Heart left ventricle (tissue), 16 donors: ENCODE results near the gene LRP2BP. TPM values are rescaled to one million over a fixed set of nuclear protein-coding genes. Genes with fewer than 3 reads are reported as not detected.

Source experiments
- ATAC-seq, 4 donors: fragments of 200-7000 bp; cut with Tn5 transposase; one replicate each; pipeline ENCODE4 v1.9.1; 2020 to 2022; ENCODE audit warnings: moderate library complexity in 4 of 4, mild to moderate bottlenecking in 3 of 4, moderate number of reproducible peaks in 1 of 4
- DNase-seq, 5 donors: peaks; one replicate each; pipeline ENCODE4 v3.0.0-alpha.2; 2020
- H3K27ac ChIP-seq, 12 donors: fragments of 200-600 bp; sonication (generic) in 4 of 12; one replicate each; pipeline versions ENCODE4 v1.5.0 to v1.8.0; 2016 to 2022; ENCODE audit warnings: mild to moderate bottlenecking in 2 of 12
- H3K27me3 ChIP-seq, 9 donors: fragments of 200-600 bp; sonication (generic) in 2 of 9; one replicate each; pipeline versions ENCODE4 v1.5.1 to v1.8.0; 2016 to 2022; ENCODE audit warnings: mild to moderate bottlenecking in 3 of 9
- H3K36me3 ChIP-seq, 9 donors: fragments of 200-600 bp; sonication (generic) in 2 of 9; one replicate each; pipeline versions ENCODE4 v1.5.0 to v1.8.0; 2018 to 2022; ENCODE audit warnings: mild to moderate bottlenecking in 2 of 9
- H3K4me1 ChIP-seq, 12 donors: fragments of 200-600 bp; sonication (generic) in 4 of 12; one replicate each; pipeline versions ENCODE4 v1.5.0 to v1.8.0; 2016 to 2022; ENCODE audit warnings: mild to moderate bottlenecking in 3 of 12
- H3K4me3 ChIP-seq, 12 donors: fragments of 200-600 bp; sonication (generic) in 4 of 12; one replicate each; pipeline versions ENCODE4 v1.5.0 to v1.8.0; 2017 to 2022; ENCODE audit warnings: mild to moderate bottlenecking in 9 of 12, moderate library complexity in 4 of 12
- H3K9me3 ChIP-seq, 12 donors: fragments of 200-600 bp; sonication (generic) in 4 of 12; one replicate each; pipeline versions ENCODE4 v1.5.0 to v1.8.0; 2016 to 2022; ENCODE audit warnings: mild to moderate bottlenecking in 1 of 12
- CTCF ChIP-seq, 12 donors: fragments of 200-600 bp; sonication (generic) in 4 of 12; IDR thresholded peaks; one replicate each; pipeline versions ENCODE4 v1.5.0 to v1.8.0; 2018 to 2022; ENCODE audit warnings: antibody characterized with exemption in 12 of 12, mild to moderate bottlenecking in 5 of 12
- POLR2A ChIP-seq, 2 donors: fragments of 450-650 bp; IDR thresholded peaks; one replicate each; pipeline ENCODE4 v1.6.1; 2017; ENCODE audit warnings: antibody characterized with exemption in 2 of 2, mild to moderate bottlenecking in 2 of 2, moderate library complexity in 2 of 2
- WGBS, 4 donors: extraction: QIAGEN DNeasy Blood & Tissue Kit in 2 of 4; methylation state at CpG; one replicate each; pipeline versions ENCODE4 v1.1.5 to v1.1.7; 2013 to 2018; 5-methylcytosine and 5-hydroxymethylcytosine counted together
- intact Hi-C, 10 donors: fragments of 100-400 bp; cut with DNase I; formaldehyde crosslinking; loops; one replicate each; pipeline versions ENCODE4 v1.11.1 to v1.14.2; 2022
- polyA plus RNA-seq, 2 donors: library from polyadenylated mRNA; stranded (reverse); fragments of 200-250 nt; gene quantifications; one replicate each; pipeline ENCODE4 v1.2.3, GENCODE V29; 2013
- total RNA-seq, 9 donors: library from RNA; depleted of rRNA in 2 of 9; stranded (reverse); fragments of >200 nt in 2 of 9; fragmentation: NEBNext Ultra II Directional in 3 of 9; extraction: Animal tissue kit (Norgen Biotek cat#: 25700) in 3 of 9; gene quantifications; one replicate each; pipeline versions ENCODE4 v1.1.0 to v1.2.4, GENCODE V29; 2016 to 2023
- donor health status: ischemic (EF 13 %, LVEDD 7.1; RV severe dilation, severe dysfunction).
- donor health status: healthy with polysubstance abuse.
- donor health status: DM: no; HTN: yes; CAD: no.
- donor health status: DM: no; HTN: no; CAD: no.
- donor health status: ischemic (EF 25% LVEDD 6.9; RV normal size, moderate dysfunction).
- donor health status: ischemic (EF 25% LVEDD 5.7; RV mildly dilated, moderate dysfunction).
- donor health status: healthy.
- donor health status: DM: yes; HTN: yes; CAD: no.
- donor health status: ischemic (EF 35%, LVEDD 5.7; RV mildly dilated, moderate dysfunction).
- donor health status: nonischemic (EF 11% LVEDD 7.7; RV severe dilation, severe dysfunction).
- donor health status: DM: yes; HTN: yes; CAD: no.
- donor health status: PGD.
- donor health status: ischemic (EF 29% LVEDD 5.4; RV normal size, mild dysfunction).
- donor health status: nonischemic (EF 23%, LVEDD 6.1; RV moderate dilation, normal function).

The LRP2BP gene
- total and polyA plus RNA-seq, 11 donors = 0.62 to 3.5 (median 1.3) TPM

- H3K4me1 ChIP-seq = peaks cover 0 to 20% (median 16%) of the 10 kb centered on the region in 12 donors
- no peak for TF ChIP-seq CTCF (IDR thresholded peaks at IDR 0.05)
- no peak for TF ChIP-seq POLR2A (IDR thresholded peaks at IDR 0.05)
- DNase-seq (no peak), ATAC-seq (peak in 1 of 4 donors; percentile 38)
- no peak overlapping the region for H3K4me3 ChIP-seq
- no peaks in the 10 kb centered on the region for H3K27me3 ChIP-seq
- peak overlapping the region in 4 of 12 donors; percentile 11 to 77 (median 40) for H3K27ac ChIP-seq
- WGBS, 4 donors = 62 to 68% (median 63%) methylated on average over 6 of the region's 6 CpGs
- intact Hi-C loops = loop anchor here in 2 of 10 donors (5.0 kb wide), 2 partner anchors 37 to 47 kb away; no protein-coding TSS in a partner anchor
- H3K36me3 ChIP-seq = peaks cover 0 to 60% (median 20%) of the 10 kb centered on the region in 9 donors
- no peaks in the 10 kb centered on the region for H3K9me3 ChIP-seq
Observed at GRCh38 chr4:185344743-185345538, 50.8 kb downstream of the LRP2BP start.

- peak in 3 of 4 donors; percentile 45 to 75 (median 62) for ATAC-seq
- Histone ChIP-seq H3K9me3 (peaks cover 0 to 4% (median 0%) of the 10 kb centered on the region in 12 donors), H3K4me3 (no peak overlapping the region), H3K36me3 (peaks cover 0 to 57% (median 19%) of the 10 kb centered on the region in 9 donors), H3K27me3 (no peaks in the 10 kb centered on the region), H3K4me1 (peaks cover 0 to 20% (median 16%) of the 10 kb centered on the region in 12 donors), H3K27ac (peak overlapping the region in 6 of 12 donors; percentile 3 to 77 (median 29))
- intact Hi-C loops = loop anchor here in 1 of 10 donors (5.0 kb wide), 1 partner anchor 48 kb away; no protein-coding TSS in a partner anchor
- no peak for TF ChIP-seq POLR2A (IDR thresholded peaks at IDR 0.05)
- TF ChIP-seq CTCF (IDR thresholded peaks at IDR 0.05) = no peak
- 58 to 74% (median 59%) methylated on average over 15 of the region's 15 CpGs for WGBS, 4 donors
- DNase-seq = peak in 2 of 5 donors; percentile 12 to 21
Observed at GRCh38 chr4:185343726-185344581, 51.8 kb downstream of the LRP2BP start.

- H3K36me3 ChIP-seq = peaks cover 0 to 37% (median 11%) of the 10 kb centered on the region in 9 donors
Observed at GRCh38 chr4:185341841-185342240, 53.9 kb downstream of the LRP2BP start.

More at GRCh38 chr4:185341841-185342240, 53.9 kb downstream of the LRP2BP start:
- ATAC-seq (no peak), DNase-seq (no peak)
- intact Hi-C loops = loop anchor here in 1 of 10 donors (5.0 kb wide), 1 partner anchor 50 kb away; no protein-coding TSS in a partner anchor
- Histone ChIP-seq H3K9me3 (peaks cover 0 to 10% (median 0%) of the 10 kb centered on the region in 12 donors), H3K27me3 (no peaks in the 10 kb centered on the region), H3K4me1 (peaks cover 0 to 20% (median 16%) of the 10 kb centered on the region in 12 donors), H3K27ac (no peak overlapping the region), H3K4me3 (no peak overlapping the region)
- no peak for TF ChIP-seq POLR2A (IDR thresholded peaks at IDR 0.05)
- TF ChIP-seq CTCF (IDR thresholded peaks at IDR 0.05) = no peak
- 94 to 96% (median 95%) methylated on average over 6 of the region's 6 CpGs for WGBS, 4 donors
